Type B pancreatic cell (in vitro differentiated cells): ENCODE data around the gene MEGF9. TPM values are rescaled to one million over a fixed set of nuclear protein-coding genes. Genes with fewer than 3 reads are reported as not detected.

Experiments
- DNase-seq: peaks from one replicate; pipeline ENCODE4 v3.0.0; 2021; ENCODE audit warnings: mixed read lengths; ENCODE audit not compliant: unreplicated experiment; ENCODE audit errors: extremely low spot score
- H3K27ac Mint-ChIP-seq: 2 replicates; pipeline ENCODE4 v1.8.0; 2021; ENCODE audit warnings: mild to moderate bottlenecking, mixed read lengths
- H3K27me3 Mint-ChIP-seq: 2 replicates; pipeline ENCODE4 v1.8.0; 2021; ENCODE audit warnings: mixed read lengths
- H3K36me3 Mint-ChIP-seq: 2 replicates; pipeline ENCODE4 v1.8.0; 2021; ENCODE audit warnings: mixed read lengths
- H3K4me1 Mint-ChIP-seq: one replicate; pipeline ENCODE4 v1.8.0; 2021; ENCODE audit warnings: mixed read lengths; ENCODE audit not compliant: unreplicated experiment
- H3K4me3 Mint-ChIP-seq: 2 replicates; pipeline ENCODE4 v1.8.0; 2021; ENCODE audit warnings: mild to moderate bottlenecking, mixed read lengths
- H3K9me3 Mint-ChIP-seq: 2 replicates; pipeline ENCODE4 v1.8.0; 2021; ENCODE audit warnings: mixed read lengths
- total RNA-seq: library from RNA; stranded (reverse); gene quantifications from 2 replicates; pipeline ENCODE4 v1.2.1, GENCODE V29; 2021; ENCODE audit warnings: low replicate concordance
- TF ChIP-seq, protein P1 (sequence below): fragments of 200-600 bp; sonication (generic); conservative IDR thresholded peaks from 2 replicates; pipeline ENCODE4 v1.5.0; 2021; ENCODE audit warnings: antibody characterized with exemption, mild to moderate bottlenecking

The MEGF9 gene
- total RNA-seq, 1 donor from 2014 or later = 14.7 TPM

- no peak overlapping the region for H3K4me3 Mint-ChIP-seq
- no peak for DNase-seq
- H3K27ac Mint-ChIP-seq = no peak overlapping the region
- no peaks in the 10 kb centered on the region for H3K9me3 Mint-ChIP-seq
- TF ChIP-seq, protein P1, sequence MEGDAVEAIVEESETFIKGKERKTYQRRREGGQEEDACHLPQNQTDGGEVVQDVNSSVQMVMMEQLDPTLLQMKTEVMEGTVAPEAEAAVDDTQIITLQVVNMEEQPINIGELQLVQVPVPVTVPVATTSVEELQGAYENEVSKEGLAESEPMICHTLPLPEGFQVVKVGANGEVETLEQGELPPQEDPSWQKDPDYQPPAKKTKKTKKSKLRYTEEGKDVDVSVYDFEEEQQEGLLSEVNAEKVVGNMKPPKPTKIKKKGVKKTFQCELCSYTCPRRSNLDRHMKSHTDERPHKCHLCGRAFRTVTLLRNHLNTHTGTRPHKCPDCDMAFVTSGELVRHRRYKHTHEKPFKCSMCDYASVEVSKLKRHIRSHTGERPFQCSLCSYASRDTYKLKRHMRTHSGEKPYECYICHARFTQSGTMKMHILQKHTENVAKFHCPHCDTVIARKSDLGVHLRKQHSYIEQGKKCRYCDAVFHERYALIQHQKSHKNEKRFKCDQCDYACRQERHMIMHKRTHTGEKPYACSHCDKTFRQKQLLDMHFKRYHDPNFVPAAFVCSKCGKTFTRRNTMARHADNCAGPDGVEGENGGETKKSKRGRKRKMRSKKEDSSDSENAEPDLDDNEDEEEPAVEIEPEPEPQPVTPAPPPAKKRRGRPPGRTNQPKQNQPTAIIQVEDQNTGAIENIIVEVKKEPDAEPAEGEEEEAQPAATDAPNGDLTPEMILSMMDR = no peak
- no peaks in the 10 kb centered on the region for H3K36me3 Mint-ChIP-seq
- peaks cover 10% of the 10 kb centered on the region for H3K4me1 Mint-ChIP-seq
- H3K27me3 Mint-ChIP-seq = no peaks in the 10 kb centered on the region
These were observed 6.1 kb upstream of the MEGF9 start for GRCh38 chr9:120720404-120720803.

DNA sequence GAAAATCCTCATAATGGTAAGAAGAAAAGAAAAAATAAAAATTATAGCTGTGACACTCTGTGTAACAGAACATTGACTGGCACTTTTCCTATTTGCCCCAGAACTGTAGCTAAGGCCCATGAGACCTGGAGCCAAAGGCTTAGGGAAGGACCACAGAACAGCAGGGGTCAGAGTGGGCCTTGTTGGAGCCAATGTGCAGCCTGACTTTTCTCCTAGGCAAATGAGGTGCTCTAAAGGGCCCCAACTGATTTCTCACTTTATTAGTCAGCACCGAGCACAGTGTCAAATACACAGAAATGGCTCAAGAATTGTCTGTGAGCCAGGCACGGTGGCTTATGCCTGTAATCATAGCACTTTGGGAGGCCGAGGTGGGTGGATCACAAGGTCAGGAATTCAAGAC is 4.0 kb upstream of the MEGF9 start:
- Mint-ChIP-seq H3K9me3 (no peaks in the 10 kb centered on the region), H3K36me3 (no peaks in the 10 kb centered on the region), H3K4me1 (peaks cover 10% of the 10 kb centered on the region), H3K27me3 (no peaks in the 10 kb centered on the region), H3K4me3 (no peak overlapping the region), H3K27ac (no peak overlapping the region)
- TF ChIP-seq, protein P1 = no peak
- DNase-seq = no peak

DNA sequence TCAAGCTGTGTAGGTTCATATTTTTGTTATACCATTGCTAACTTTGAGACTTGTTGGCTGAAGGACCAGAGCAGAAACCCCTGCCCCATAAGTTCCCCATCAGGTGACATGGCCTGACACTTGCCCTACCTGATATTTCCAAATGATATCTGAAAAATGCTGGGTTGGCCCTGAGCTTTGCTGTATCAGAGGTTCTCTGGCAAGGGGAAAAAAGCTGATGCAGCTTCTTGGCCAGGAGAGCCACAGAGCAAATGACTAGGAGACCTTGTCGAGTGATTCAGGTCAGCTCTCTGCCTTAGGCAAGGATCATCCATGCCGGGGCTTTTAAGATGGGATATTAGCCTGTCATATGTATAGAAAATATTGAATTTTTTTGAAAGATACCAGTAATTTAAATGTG is 2.9 kb upstream of the MEGF9 start:
- DNase-seq = no peak
- Mint-ChIP-seq H3K9me3 (no peaks in the 10 kb centered on the region), H3K4me1 (peaks cover 20% of the 10 kb centered on the region), H3K27me3 (no peaks in the 10 kb centered on the region), H3K27ac (no peak overlapping the region), H3K4me3 (no peak overlapping the region), H3K36me3 (no peaks in the 10 kb centered on the region)
- TF ChIP-seq, protein P1 = no peak

GRCh38 chr9:120716483-120716882 is 2.2 kb upstream of the MEGF9 start:
- Mint-ChIP-seq H3K4me1 (peaks cover 23% of the 10 kb centered on the region), H3K4me3 (peak overlapping the region; percentile 72), H3K9me3 (no peaks in the 10 kb centered on the region), H3K36me3 (no peaks in the 10 kb centered on the region), H3K27ac (peak overlapping the region; percentile 54), H3K27me3 (no peaks in the 10 kb centered on the region)
- TF ChIP-seq, protein P1 = no peak
- no peak for DNase-seq

DNA sequence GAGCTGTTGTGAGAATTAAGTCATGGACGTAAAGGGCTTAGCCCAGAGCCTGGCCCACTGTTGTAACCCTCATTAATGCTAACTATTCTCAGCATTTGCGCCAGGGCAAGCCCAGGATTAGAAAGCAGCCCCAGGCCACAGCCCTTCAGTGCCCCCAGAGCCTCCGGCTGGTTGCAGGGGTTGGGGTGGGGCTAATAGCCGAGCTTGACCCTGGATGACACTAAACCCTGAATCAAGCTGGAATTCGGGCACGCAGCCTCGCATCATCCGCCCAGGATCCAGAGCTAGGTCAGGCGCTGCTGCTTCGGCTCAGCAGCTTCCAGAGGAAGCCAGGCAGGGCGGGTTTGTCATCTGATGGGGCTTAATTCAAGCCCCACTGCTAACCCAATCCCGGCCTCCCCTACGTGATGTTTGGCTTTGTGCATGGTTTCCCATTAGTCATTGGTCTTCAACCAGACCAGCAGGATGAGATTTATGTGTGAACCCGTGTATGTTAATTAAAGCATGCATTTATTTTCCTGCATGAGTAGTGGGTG is 1.2 kb upstream of the MEGF9 start:
- H3K9me3 Mint-ChIP-seq = no peaks in the 10 kb centered on the region
- TF ChIP-seq, protein P1 = no peak
- no peak for DNase-seq
- H3K36me3 Mint-ChIP-seq = no peaks in the 10 kb centered on the region
- peak overlapping the region; percentile 72 for H3K4me3 Mint-ChIP-seq
- H3K4me1 Mint-ChIP-seq = peaks cover 33% of the 10 kb centered on the region
- peak overlapping the region; percentile 70 for H3K27ac Mint-ChIP-seq
- H3K27me3 Mint-ChIP-seq = no peaks in the 10 kb centered on the region
